Fibroblast of peridontal ligament (primary cell): ENCODE results near the gene MEX3D.

Source experiments
- DNase-seq: peaks from one replicate; pipeline ENCODE4 v3.0.0-alpha.2; 2010; ENCODE audit errors: extremely low read depth

Gene MEX3D

GRCh38 chr19:1518471-1518870 is 49.7 kb downstream of the MEX3D start:
- no peak for DNase-seq

- no peak for DNase-seq
Observed at GRCh38 chr19:1516395-1516753, 51.8 kb downstream of the MEX3D start.

GRCh38 chr19:1514986-1515721 is 53.0 kb downstream of the MEX3D start:
- DNase-seq = no peak

GRCh38 chr19:1514295-1514661 is 53.8 kb downstream of the MEX3D start:
- DNase-seq = no peak

GRCh38 chr19:1513499-1514294 is 54.4 kb downstream of the MEX3D start:
- DNase-seq = peak; percentile 43

- DNase-seq = peak; percentile 26
Observed at GRCh38 chr19:1512671-1513498, 55.2 kb downstream of the MEX3D start, which contains the start of gene ADAMTSL5. ADAMTSL5 (minus strand) TSS chr19:1513019; CDS start chr19:1510943, 2,076 bp downstream.

GRCh38 chr19:1511318-1512317 is 56.5 kb downstream of the MEX3D start:
- DNase-seq = no peak

- DNase-seq = no peak
Observed at GRCh38 chr19:1510807-1511206, 57.3 kb downstream of the MEX3D start.

- DNase-seq = no peak
Observed at GRCh38 chr19:1510442-1510806, 57.7 kb downstream of the MEX3D start.

- DNase-seq = no peak
Observed at GRCh38 chr19:1509602-1510441, 58.3 kb downstream of the MEX3D start.

GRCh38 chr19:1508507-1508856 is 59.6 kb downstream of the MEX3D start:
- no peak for DNase-seq

GRCh38 chr19:1507763-1508506 is 60.2 kb downstream of the MEX3D start:
- DNase-seq = peak; percentile 95

GRCh38 chr19:1507192-1507660 is 60.9 kb downstream of the MEX3D start:
- DNase-seq = no peak

GRCh38 chr19:1505991-1506881 is 61.9 kb downstream of the MEX3D start:
- DNase-seq = no peak

- DNase-seq = no peak
Observed at GRCh38 chr19:1505012-1505411, 63.1 kb downstream of the MEX3D start.
